K562 (cell line): ENCODE measurements around the gene IL26. TPM values are rescaled to one million over a fixed set of nuclear protein-coding genes. Genes with fewer than 3 reads are reported as not detected.

Source experiments
- HNRNPH1 ChIP-seq: fragments of 200-400 bp; formaldehyde crosslinking; optimal IDR thresholded peaks from 2 replicates; pipeline ENCODE3; 2017; ENCODE audit warnings: low read depth, mild to moderate bottlenecking, low read length, moderate library complexity
- HNRNPL ChIP-seq: fragments of 200-400 bp; formaldehyde crosslinking; IDR thresholded peaks from 2 replicates; pipeline ENCODE4 v1.6.1; 2017; ENCODE audit warnings: low read depth, mild to moderate bottlenecking, low read length
- IRF2 ChIP-seq: sonication (generic); formaldehyde crosslinking; IDR thresholded peaks from 2 replicates; pipeline ENCODE4 v1.8.1; 2022; ENCODE audit warnings: mild to moderate bottlenecking, missing genetic modification reagents
- KLF13 ChIP-seq: fragments of 450-650 bp; IDR thresholded peaks from 2 replicates; pipeline ENCODE4 v1.6.1; 2016; ENCODE audit warnings: missing genetic modification characterization, low read depth, mild to moderate bottlenecking, missing compliant biosample characterization, moderate library complexity, borderline replicate concordance
- NRF1 ChIP-seq, 2 experiments: fragments of 450-650 bp; IDR thresholded peaks in 1 of 2; conservative IDR thresholded peaks in 1 of 2; 2 replicates each; pipeline ENCODE4 v1.6.1; 2014; ENCODE audit warnings: mild to moderate bottlenecking in 2 of 2
- PURB ChIP-seq: sonication (generic); formaldehyde crosslinking; IDR thresholded peaks from 2 replicates; pipeline ENCODE4 v1.9.0; 2021; ENCODE audit warnings: low read depth, mild to moderate bottlenecking, missing genetic modification reagents
- RBM39 ChIP-seq: fragments of 200-400 bp; formaldehyde crosslinking; optimal IDR thresholded peaks from 2 replicates; pipeline ENCODE3; 2018; ENCODE audit warnings: low read depth, low read length
- TAF9B ChIP-seq: fragments of 450-650 bp; IDR thresholded peaks from 2 replicates; pipeline ENCODE4 v1.6.1; 2018; ENCODE audit warnings: mild to moderate bottlenecking; ENCODE audit not compliant: partially characterized antibody
- polyA plus RNA-seq, 8 experiments: library from polyadenylated mRNA; depleted of rRNA in 4 of 8; stranded (reverse) in 5 of 8; unstranded in 3 of 8; fragments of >200 nt; fragmentation: Nextera tagmentation in 2 of 8; fragmentation: Illumina TruSeq in 1 of 8; extraction: Ambion mirVana in 2 of 8; extraction: Trizol in 1 of 8; gene quantifications; 2 replicates each; pipeline versions ENCODE4 v1.2.1 to v1.2.3, GENCODE V29; 2011 to 2014; ENCODE audit warnings: inconsistent platforms in 1 of 8, missing spikeins in 1 of 8
- total RNA-seq, 7 experiments: library from RNA; depleted of rRNA in 6 of 7; stranded (reverse); fragments of >200 nt in 6 of 7; fragmentation: Illumina TruSeq in 2 of 7; extraction: Trizol in 2 of 7; gene quantifications; 2 replicates each; pipeline versions ENCODE4 v1.2.1 to v1.2.3, GENCODE V29; 2011 to 2021; ENCODE audit warnings: low replicate concordance in 1 of 7
- TF ChIP-seq, protein P1 (sequence below): sonication (generic); formaldehyde crosslinking; IDR thresholded peaks from 2 replicates; pipeline ENCODE4 v1.8.1; 2023; ENCODE audit warnings: mild to moderate bottlenecking, missing genetic modification reagents
- TF ChIP-seq, protein P2 (sequence below): sonication (generic); formaldehyde crosslinking; IDR thresholded peaks from 2 replicates; pipeline ENCODE4 v1.5.0; 2020; ENCODE audit warnings: missing genetic modification reagents
- TF ChIP-seq, protein P3 (sequence below), 2 experiments: fragments of 450-650 bp in 1 of 2; sonication (generic) in 1 of 2; formaldehyde crosslinking in 1 of 2; IDR thresholded peaks in 1 of 2; conservative IDR thresholded peaks in 1 of 2; 2 replicates each; pipeline versions ENCODE4 v1.6.1 to v1.8.1; 2016 to 2023; ENCODE audit warnings: mild to moderate bottlenecking in 2 of 2, moderate library complexity in 2 of 2, inconsistent platforms in 1 of 2, missing genetic modification reagents in 1 of 2
- TF ChIP-seq, protein P4 (sequence below): fragments of 250-450 bp; sonication (Bioruptor Pico); IDR thresholded peaks from 2 replicates; pipeline ENCODE4 v1.4.0; 2020; ENCODE audit warnings: mild to moderate bottlenecking, moderate library complexity
- TF ChIP-seq, protein P5 (sequence below): fragments of 250-450 bp; sonication (Bioruptor Pico); IDR thresholded peaks from 2 replicates; pipeline ENCODE4 v1.8.0; 2022; ENCODE audit warnings: inconsistent platforms
- TF ChIP-seq, protein P6 (sequence below), 3 experiments: IDR thresholded peaks in 2 of 3; conservative IDR thresholded peaks in 1 of 3; 2 replicates each; pipeline ENCODE4 v1.5.1; 2011 to 2012; ENCODE audit warnings: low read length in 3 of 3, mild to moderate bottlenecking in 3 of 3, control low read depth in 2 of 3, improper control_type of control experiment in 1 of 3, inconsistent platforms in 1 of 3, low read depth in 1 of 3, mixed read lengths in 1 of 3, moderate library complexity in 1 of 3; ENCODE audit not compliant: insufficient read depth in 2 of 3
- TF ChIP-seq, protein P7 (sequence below): fragments of 250-450 bp; sonication (Bioruptor Pico); IDR thresholded peaks from 2 replicates; pipeline ENCODE4 v1.8.0; 2021; ENCODE audit warnings: borderline replicate concordance, mild to moderate bottlenecking, moderate library complexity; ENCODE audit not compliant: poor library complexity, severe bottlenecking

Gene IL26
- total and polyA plus RNA-seq, 9 of the 15 experiments (the other 6 are each of a cell fraction or from before 2014, with no cell fraction given) = not detected

DNA sequence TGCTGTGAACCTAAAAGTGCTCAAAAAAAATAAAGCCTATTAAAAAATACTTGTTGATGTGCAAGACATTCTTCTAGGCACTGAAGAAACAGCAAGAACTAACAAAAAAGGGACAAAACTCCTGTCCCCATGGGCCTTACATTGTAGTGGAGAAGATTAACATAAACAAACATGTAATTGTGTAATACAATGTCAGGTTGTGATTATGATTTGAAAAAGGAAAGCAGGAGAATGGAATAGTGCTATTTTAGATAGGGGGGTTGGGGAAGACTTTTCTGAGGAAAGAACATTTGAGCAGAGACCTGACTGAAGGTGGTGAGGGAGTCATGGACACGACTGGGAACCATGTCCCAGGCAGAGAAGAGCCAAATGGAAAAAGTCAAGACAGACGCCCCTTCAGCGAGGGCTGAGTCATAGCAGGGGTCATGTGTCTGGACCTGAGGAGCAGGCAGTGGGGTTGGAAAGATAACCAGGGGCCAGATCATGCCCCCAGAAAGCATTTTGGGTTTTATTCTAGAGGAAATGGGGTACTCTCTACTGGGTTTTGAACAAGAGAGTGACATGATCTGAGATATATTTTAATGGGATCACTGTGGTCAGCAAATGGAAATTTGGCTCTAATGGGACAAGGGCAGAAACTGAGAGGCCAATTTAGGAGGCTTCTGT lies 46.7 kb downstream of the IL26 start (continued):
- no peak for TF ChIP-seq KLF13
- TF ChIP-seq, protein P1, sequence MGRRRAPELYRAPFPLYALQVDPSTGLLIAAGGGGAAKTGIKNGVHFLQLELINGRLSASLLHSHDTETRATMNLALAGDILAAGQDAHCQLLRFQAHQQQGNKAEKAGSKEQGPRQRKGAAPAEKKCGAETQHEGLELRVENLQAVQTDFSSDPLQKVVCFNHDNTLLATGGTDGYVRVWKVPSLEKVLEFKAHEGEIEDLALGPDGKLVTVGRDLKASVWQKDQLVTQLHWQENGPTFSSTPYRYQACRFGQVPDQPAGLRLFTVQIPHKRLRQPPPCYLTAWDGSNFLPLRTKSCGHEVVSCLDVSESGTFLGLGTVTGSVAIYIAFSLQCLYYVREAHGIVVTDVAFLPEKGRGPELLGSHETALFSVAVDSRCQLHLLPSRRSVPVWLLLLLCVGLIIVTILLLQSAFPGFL (CRISPR knock-in tag) = no peak
- no peak for TF ChIP-seq PURB (CRISPR knock-in tag)
- TF ChIP-seq TAF9B = no peak
- TF ChIP-seq HNRNPL = no peak
- no peak for TF ChIP-seq NRF1 (conservative IDR thresholded peaks at IDR 0.05 in 1 of 2, IDR thresholded peaks at IDR 0.05 in 1 of 2)
- TF ChIP-seq, protein P2, sequence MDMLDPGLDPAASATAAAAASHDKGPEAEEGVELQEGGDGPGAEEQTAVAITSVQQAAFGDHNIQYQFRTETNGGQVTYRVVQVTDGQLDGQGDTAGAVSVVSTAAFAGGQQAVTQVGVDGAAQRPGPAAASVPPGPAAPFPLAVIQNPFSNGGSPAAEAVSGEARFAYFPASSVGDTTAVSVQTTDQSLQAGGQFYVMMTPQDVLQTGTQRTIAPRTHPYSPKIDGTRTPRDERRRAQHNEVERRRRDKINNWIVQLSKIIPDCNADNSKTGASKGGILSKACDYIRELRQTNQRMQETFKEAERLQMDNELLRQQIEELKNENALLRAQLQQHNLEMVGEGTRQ (CRISPR knock-in tag) = peak; percentile 47; the same call in 1 of the 2 replicates
- TF ChIP-seq, protein P3, sequence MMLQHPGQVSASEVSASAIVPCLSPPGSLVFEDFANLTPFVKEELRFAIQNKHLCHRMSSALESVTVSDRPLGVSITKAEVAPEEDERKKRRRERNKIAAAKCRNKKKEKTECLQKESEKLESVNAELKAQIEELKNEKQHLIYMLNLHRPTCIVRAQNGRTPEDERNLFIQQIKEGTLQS (IDR thresholded peaks at IDR 0.05) = peak; percentile 68
- TF ChIP-seq, protein P3 (CRISPR knock-in tag; conservative IDR thresholded peaks at IDR 0.05) = no peak
- TF ChIP-seq, protein P4, sequence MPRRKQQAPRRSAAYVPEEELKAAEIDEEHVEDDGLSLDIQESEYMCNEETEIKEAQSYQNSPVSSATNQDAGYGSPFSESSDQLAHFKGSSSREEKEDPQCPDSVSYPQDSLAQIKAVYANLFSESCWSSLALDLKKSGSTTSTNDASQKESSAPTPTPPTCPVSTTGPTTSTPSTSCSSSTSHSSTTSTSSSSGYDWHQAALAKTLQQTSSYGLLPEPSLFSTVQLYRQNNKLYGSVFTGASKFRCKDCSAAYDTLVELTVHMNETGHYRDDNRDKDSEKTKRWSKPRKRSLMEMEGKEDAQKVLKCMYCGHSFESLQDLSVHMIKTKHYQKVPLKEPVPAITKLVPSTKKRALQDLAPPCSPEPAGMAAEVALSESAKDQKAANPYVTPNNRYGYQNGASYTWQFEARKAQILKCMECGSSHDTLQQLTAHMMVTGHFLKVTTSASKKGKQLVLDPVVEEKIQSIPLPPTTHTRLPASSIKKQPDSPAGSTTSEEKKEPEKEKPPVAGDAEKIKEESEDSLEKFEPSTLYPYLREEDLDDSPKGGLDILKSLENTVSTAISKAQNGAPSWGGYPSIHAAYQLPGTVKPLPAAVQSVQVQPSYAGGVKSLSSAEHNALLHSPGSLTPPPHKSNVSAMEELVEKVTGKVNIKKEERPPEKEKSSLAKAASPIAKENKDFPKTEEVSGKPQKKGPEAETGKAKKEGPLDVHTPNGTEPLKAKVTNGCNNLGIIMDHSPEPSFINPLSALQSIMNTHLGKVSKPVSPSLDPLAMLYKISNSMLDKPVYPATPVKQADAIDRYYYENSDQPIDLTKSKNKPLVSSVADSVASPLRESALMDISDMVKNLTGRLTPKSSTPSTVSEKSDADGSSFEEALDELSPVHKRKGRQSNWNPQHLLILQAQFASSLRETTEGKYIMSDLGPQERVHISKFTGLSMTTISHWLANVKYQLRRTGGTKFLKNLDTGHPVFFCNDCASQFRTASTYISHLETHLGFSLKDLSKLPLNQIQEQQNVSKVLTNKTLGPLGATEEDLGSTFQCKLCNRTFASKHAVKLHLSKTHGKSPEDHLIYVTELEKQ (CRISPR knock-in tag) = no peak
- TF ChIP-seq, protein P5, sequence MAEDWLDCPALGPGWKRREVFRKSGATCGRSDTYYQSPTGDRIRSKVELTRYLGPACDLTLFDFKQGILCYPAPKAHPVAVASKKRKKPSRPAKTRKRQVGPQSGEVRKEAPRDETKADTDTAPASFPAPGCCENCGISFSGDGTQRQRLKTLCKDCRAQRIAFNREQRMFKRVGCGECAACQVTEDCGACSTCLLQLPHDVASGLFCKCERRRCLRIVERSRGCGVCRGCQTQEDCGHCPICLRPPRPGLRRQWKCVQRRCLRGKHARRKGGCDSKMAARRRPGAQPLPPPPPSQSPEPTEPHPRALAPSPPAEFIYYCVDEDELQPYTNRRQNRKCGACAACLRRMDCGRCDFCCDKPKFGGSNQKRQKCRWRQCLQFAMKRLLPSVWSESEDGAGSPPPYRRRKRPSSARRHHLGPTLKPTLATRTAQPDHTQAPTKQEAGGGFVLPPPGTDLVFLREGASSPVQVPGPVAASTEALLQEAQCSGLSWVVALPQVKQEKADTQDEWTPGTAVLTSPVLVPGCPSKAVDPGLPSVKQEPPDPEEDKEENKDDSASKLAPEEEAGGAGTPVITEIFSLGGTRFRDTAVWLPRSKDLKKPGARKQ = no peak
- TF ChIP-seq RBM39 = no peak
- TF ChIP-seq, protein P6, sequence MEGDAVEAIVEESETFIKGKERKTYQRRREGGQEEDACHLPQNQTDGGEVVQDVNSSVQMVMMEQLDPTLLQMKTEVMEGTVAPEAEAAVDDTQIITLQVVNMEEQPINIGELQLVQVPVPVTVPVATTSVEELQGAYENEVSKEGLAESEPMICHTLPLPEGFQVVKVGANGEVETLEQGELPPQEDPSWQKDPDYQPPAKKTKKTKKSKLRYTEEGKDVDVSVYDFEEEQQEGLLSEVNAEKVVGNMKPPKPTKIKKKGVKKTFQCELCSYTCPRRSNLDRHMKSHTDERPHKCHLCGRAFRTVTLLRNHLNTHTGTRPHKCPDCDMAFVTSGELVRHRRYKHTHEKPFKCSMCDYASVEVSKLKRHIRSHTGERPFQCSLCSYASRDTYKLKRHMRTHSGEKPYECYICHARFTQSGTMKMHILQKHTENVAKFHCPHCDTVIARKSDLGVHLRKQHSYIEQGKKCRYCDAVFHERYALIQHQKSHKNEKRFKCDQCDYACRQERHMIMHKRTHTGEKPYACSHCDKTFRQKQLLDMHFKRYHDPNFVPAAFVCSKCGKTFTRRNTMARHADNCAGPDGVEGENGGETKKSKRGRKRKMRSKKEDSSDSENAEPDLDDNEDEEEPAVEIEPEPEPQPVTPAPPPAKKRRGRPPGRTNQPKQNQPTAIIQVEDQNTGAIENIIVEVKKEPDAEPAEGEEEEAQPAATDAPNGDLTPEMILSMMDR (IDR thresholded peaks at IDR 0.05 in 2 of 3, conservative IDR thresholded peaks at IDR 0.05 in 1 of 3; ENCODE audit: insufficient read depth in 2 of 3, low read depth in 1 of 3, low read length in 3 of 3) = no peak
- no peak for TF ChIP-seq HNRNPH1
- no peak for TF ChIP-seq IRF2 (CRISPR knock-in tag)
- TF ChIP-seq, protein P7, sequence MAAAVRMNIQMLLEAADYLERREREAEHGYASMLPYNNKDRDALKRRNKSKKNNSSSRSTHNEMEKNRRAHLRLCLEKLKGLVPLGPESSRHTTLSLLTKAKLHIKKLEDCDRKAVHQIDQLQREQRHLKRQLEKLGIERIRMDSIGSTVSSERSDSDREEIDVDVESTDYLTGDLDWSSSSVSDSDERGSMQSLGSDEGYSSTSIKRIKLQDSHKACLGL = no peak
